HK-2 (cell line): Measurements from ENCODE around the gene MTCL1.

Experiments
- DNase-seq: peaks from one replicate; pipeline ENCODE4 v3.0.0-alpha.2; 2018; ENCODE audit not compliant: unreplicated experiment

The MTCL1 gene

DNA sequence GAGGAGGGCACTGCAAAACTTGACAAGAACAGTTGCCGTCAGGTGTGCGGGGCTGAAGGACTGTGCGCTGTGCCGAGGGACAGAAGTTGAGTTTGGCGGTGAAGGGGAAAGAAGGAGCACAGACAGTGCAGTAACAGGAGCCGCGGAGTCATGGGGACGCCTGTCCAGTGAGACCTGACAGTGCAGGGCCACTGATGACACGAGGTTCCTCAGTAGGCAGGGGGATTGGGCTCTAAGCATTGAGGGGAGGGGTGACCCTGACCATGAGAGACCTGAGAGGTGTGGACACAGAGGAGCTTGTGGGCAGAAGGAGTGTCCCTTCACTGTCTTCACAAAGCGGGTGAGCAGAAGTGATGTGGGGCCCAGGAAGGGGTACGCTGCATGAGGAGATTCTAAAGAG, 104.8 kb downstream of the MTCL1 start:
- DNase-seq: no peak

DNA sequence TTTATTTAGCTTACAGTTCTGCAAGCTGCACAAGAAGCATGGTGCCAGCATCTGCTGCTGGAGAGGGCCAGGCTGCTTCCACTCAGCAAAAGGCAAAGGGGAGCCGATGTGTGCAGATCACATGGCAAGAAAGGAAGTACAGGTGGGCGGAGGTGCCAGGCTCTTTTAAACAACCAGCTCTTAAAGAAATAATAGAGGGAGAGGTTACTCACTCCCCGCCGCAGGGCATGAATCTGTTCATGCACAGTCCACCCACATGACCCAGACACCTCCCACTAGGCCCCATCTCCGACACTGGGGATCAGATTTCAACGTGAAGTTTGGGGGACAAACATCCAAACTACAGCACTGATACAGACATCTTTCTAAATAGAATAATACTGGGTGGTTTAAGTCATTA, 105.8 kb downstream of the MTCL1 start:
- no peak for DNase-seq

DNA sequence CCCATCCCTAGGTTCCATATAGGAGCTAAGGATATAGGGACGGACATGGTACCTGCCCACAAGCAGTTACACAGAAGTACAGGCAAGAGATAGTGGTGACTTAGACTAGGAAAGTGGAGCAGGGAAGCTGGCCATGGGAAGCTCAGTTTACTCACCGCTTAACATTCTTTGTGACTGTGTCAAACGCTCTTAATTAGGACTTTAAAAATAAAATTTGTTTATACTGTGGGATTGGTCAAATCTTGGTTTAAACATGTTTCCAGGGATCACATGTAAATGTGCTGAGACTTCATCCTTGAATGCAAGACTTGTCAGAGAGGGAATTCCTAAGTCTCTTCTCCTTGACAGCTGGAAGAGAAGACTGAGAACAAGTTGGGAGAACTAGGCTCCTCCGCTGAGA, 107.3 kb downstream of the MTCL1 start:
- no peak for DNase-seq

DNA sequence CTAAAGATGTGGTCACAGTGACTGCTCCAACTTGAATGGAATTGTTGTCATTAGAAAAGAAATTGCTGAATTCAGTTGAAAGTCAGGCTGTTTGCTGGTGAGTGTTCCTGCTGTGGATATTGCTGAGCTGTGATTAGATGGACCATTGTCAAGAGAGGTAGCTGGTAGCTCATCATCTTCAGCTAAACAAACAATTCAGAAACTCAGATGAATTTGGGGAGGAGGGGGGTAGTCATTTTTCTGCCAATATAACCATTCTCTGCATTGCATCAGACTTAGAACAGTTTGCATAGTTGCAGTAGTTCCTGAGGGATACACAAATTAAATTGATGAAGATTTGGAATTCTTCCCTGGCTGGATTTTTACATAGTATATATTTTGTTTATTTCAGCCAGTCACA, 108.3 kb downstream of the MTCL1 start:
- no peak for DNase-seq

DNA sequence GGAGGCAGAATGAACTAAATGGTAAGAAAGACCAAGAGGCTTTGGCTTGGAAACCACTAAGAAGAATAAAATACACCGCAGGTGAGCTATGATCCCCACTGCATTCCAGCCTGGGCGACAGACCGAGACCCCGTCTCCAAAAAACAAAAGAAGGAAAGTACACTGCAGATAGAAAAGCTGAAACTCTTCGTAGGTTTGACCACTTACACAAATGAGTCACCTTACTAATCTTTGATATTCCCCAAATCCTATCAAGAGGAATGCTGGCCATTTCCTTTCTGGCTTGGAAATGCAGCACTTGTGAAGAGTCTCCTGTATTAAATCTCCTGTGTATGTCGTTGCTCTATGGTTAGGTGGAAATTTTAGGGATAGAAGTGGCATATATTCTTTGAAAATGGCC, 108.8 kb downstream of the MTCL1 start:
- no peak for DNase-seq

DNA sequence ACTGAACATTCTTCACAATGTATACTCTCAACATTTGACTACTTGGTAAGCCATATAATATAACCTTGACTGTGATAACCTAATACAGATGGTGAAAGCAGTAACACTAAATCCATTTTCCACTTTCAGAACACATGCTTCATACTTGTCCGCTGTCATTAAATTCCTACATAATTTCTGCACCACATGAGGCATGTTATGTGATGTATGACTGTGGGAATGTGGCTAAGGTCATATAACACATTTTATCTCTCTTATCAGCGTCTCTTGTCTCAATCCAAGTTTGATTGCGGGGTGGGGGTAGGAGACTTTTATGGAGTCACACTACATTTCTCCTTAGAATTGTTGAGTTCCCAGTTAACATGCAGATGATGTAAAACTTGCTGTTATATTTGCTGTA, 110.9 kb downstream of the MTCL1 start:
- no peak for DNase-seq

DNA sequence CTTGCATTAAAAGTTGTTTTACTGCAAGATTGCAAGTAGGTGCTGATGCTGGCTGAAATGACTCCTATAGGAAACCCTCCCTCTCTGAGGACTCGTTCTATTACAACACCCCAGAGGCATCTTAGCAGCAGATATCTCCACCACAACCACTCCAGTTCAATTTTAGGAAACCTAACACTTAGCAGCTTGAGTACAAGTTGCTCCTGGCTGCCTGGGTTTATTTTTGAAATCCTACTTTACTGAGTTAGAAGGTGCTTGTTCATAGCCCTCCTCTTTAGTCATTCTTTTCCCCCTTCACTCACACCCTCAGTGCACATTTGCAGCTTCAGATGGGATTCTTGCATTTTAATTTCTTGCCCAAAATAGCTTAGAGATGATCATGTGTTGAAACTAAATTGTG, 111.5 kb downstream of the MTCL1 start:
- no peak for DNase-seq

DNA sequence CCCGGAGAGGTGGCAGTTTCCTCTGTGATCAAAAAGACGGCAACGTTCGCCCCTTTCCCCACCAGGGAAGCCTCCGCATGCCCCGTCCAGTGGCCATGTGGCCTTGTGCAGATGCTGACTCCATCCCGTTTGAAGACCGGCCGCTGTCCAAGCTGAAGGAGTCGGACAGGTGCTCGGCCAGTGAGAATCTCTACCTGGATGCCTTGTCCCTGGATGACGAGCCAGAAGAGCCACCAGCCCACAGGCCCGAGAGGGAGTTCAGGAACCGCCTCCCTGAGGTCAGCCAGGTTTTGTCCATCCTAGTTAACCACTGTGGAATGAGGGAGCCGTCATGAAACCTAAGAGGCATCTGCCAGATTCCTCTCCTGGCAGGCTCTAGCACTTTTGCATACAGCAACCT, 113.6 kb downstream of the MTCL1 start:
- DNase-seq: no peak

DNA sequence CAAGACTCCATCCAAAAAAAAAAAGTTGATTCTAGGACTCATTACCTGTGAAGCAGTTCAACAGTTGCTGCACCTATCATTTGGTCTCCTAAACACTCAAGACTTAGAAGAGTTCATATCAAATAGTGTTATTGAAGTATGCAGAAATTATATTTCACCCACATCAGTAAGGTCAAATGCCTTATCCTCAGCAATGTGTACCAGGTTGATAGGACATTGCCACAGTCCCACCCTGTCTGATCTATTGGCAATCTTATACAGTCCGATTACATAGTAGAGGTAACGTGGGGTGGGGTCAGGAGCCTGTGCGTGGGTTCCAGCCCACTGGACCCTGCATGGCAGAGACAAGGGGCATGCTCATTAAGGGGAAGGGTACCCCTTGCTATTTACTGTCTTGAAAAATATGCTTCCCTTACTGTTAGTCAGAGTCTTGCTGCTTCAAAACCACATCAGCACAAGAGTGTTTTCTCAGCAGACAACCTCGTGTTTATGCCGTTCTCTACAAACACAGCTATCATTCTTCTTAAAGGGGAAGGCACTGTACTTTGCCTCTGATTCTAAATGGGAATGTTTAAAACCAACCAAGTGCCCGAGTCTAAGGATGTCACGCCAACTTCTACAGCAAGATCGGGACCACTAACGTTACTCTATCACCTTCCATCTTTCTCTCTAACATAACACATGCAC, 115.2 kb downstream of the MTCL1 start:
- DNase-seq: no peak

DNA sequence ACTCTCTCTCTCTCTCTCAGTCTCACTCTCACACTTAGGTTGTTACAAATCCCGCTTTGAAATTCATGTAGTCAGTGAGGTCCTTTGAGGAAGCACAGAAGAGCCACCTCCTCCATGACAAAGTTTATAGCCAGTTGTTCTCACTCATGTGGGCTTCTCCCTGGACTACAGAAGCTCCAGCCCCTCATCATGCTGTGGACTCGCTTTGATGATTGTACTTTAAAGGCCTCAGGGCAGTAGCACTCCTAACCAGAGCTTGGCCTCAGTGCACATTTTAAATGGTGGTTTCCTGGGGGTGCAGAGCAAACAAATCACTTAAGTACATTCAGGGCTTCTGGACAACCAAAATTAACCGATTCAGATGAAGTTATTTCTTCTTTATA, 115.7 kb downstream of the MTCL1 start:
- DNase-seq: no peak

DNA sequence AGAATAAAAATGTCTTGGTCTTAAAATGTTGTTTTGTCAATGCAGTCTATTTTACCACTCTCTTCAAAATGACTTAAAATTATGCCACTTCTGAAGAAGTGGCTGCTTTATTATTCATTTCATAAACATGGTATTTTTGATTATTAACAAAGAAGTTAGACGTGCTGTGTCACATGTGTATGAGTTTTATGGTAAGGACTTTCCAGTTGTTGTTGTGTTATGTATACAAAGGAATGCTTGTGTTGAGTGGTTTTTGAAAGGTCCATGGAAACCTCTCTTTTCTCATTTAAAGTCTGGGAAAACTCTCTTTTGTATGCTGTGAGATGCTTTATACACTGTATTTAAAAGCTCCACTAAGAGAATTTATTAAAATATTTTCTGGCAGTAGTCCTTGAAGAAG, 116.2 kb downstream of the MTCL1 start:
- no peak for DNase-seq

DNA sequence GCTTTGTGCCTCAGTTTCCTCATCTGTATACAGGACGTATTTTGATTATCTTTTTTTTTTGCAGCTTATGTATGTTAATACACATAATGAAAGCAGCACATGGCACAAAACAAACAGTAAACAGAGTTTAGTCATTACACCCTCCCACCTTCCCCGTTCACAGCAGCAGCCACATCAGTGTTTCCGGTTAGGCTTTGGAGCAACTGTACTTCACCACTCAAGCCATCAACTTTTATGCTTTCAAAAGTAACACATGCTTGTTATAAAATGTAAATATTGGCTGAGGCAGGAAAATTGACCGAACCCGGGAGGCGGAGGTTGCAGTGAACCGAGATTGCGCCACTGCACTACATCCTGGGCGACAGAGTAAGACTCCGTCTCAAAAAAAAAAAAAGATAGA, 117.3 kb downstream of the MTCL1 start:
- DNase-seq: no peak

DNA sequence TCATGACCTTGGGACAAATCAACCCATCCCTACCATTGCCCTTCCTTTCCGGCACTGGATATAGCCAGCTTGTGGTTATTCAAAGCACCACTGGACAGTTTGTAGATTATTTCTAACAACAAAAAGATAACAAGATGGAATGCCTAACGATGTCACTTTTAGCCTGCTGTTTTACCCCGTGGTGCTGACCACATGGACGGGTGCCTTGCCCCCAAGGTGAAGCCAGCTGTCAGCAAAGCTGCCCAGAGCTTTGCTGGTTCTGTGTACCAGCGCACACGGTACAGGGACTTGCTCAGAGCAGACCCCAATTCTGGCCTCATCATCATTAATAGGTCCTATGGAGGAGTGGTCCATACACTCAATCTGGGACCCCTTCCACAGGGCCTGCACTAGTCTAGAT, 118.2 kb downstream of the MTCL1 start:
- no peak for DNase-seq

DNA sequence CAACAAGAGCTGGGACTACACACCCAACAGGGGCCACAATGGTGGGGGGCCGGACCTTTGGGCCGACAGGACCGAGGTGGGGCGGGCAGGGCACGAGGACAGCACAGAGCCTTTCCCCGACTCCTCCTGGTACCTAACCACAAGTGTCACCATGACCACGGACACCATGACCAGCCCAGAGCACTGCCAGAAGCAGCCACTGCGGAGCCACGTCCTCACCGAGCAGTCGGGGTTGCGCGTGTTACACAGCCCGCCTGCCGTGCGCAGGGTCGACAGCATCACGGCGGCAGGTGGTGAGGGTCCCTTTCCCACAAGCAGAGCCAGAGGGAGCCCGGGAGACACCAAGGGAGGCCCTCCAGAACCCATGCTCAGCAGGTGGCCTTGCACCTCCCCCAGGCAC, 119.5 kb downstream of the MTCL1 start:
- no peak for DNase-seq

DNA sequence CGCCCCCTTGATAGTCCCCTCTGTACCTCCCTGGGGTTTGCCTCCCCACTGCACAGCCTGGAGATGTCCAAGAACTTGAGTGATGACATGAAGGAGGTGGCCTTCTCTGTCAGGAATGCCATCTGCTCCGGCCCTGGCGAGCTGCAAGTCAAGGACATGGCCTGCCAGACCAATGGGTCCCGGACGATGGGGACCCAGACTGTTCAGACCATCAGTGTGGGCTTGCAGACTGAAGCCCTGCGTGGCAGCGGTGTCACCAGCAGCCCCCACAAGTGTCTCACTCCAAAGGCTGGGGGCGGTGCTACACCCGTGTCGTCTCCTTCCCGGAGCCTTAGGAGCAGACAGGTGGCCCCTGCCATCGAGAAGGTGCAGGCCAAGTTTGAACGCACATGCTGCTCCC, 119.9 kb downstream of the MTCL1 start:
- no peak for DNase-seq

DNA sequence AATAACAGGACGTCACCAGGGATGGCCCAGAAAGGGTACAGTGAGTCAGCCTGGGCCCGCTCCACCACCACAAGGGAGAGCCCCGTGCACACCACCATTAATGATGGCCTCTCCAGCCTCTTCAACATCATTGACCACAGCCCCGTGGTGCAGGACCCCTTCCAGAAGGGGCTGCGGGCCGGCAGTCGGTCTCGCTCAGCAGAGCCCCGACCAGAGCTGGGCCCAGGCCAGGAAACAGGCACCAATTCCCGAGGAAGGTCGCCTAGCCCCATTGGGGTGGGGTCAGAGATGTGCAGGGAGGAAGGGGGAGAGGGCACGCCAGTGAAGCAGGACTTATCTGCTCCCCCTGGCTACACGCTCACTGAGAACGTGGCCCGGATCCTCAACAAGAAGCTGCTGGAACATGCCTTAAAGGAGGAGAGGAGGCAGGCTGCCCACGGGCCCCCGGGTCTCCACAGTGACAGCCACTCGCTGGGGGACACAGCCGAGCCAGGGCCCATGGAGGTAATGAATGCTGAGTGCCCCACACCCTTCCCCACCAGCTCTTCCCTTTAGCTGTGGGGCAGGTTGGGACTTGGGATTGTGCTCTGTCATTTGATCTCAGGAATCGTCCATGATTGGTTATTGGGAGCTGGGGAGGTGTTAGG, 120.5 kb downstream of the MTCL1 start:
- no peak for DNase-seq

DNA sequence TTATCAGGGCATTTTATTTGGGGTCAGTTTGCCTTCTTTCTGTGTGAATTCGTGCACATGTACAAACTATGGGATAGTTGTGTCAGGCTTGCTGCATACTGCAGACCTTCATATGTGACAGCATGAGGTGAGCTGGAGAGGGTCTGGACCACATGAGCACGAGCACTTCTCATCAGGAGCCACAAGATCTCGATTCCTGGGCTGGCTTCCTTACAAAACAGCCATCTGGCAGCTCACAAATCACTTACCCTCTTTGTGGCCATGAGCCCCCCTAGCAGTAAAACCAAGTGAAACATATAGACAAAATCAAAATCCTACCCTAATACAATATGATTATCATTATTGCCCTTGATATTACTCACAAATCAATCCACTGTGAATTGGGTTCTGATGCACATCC, 121.2 kb downstream of the MTCL1 start:
- no peak for DNase-seq

DNA sequence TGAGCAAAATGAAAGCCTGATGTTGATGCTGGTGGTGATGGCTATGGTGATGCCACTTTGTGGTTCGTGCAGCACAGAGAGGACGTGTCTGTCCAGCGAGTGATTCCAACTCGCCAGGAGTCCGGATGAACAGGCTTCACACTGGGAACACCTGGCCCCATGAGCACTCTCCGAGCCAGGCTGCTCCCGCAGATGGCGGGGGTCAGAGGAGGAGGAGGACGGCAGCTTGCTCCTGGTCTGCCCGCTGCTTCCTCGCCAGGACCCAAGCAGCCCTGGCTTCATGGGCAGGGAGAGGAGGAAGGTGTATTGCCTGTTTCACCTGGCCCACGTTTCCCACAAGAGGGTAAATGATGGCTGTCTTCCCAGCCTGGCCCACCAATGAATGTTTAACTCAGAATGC, 121.6 kb downstream of the MTCL1 start:
- no peak for DNase-seq

DNA sequence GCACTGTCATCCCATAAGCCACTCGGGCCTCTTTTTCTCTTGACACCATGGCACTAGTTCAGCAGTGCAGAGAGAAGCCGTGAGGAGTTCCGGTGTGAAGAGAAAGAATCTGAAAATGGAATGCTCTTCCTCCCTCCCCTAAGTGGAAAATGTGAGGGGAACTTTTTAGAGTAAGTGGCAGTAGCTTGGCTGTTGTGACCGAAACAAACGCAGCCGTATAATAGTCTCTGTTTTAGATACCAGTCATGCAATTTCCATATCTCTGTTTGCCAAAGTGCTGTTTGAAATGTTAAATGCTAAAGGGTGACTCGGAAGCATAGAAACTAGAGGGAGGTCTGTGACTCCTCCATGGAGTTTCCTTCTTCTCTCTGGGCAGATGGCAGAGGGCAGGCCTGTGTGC, 122.9 kb downstream of the MTCL1 start:
- DNase-seq: no peak

DNA sequence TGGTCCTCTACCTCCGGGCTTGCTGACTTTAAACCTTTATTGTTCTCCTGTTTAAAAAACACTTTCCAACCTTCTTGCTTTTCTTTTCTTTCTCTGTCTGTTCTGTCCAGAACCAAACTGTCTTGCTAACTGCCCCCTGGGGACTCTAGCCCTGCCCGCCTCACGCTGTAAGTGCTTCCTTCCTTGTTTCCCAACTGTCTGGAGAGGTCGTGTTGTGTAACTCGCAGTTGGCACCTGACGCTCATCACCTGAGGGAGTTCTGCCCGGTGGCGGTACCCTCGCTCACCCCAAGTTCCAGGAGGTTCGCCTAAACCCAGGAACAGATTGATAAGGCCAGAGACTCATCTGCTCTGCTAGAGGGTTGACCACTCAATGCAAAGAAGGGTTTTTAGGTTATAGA, 123.4 kb downstream of the MTCL1 start:
- DNase-seq: no peak

DNA sequence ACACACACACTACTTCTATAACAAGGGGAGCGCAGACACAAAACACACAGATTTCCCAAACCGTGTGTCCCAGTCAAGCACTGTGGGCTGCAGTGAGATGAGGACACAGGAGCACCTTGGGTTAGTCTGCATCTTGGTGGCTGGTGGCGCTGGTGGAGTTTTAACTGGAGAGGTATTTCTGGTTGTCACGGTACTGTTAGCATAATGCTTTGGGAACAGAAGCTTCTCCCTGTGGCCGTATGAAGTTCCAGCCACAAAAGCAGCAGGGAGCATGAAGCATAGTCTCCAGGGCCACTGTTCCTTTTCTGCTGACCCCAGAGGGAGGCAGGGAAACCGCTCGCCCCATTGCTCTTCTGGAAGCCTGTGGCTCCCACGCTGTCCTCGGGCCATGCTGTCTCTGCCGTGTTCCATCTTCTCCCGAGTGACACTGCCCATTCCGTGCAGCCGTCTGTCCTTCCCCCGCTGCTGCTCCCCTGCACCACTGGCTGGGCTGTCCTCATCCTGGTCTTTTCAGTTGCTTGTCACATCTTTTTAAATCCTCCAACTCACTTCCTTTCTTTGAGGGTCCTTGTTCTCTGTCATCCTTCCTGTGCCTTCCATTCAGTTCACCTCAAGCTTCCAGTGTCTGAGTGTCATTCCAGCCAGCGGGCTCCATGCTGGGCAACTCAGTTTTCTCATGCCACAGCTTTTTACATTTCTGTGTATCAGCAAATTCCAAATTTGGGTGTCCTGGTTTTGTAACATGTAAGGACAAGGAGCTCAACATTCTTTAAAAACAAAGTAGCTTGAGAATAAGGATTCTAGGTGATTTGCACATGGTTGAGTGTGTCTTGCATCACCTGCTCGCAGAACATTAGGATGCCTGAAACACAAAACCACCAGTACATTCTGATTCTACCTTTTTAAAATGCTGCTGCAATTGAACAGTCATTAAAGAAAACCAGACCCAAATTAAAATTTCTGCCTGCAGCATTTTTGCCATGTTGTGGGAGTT, 125.0 kb downstream of the MTCL1 start:
- no peak for DNase-seq

DNA sequence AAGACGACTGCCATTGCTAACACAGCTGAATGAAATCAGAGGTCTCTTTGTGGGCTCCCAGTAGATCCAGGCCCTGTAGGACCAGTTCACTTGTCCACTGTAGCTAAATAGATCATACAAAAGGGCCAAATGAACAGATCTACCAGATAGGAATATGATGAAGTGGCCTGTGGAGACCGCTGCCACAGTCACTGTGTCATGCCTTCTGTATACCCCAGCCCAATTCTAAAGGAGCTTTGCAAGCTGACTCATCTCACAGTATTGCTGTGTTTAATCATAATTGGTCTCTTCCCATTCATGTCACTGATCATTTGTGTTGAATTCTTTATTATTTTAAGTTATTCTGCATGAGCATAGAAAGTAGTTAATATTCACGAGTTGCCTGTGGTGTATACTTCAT, 125.8 kb downstream of the MTCL1 start:
- DNase-seq: no peak

DNA sequence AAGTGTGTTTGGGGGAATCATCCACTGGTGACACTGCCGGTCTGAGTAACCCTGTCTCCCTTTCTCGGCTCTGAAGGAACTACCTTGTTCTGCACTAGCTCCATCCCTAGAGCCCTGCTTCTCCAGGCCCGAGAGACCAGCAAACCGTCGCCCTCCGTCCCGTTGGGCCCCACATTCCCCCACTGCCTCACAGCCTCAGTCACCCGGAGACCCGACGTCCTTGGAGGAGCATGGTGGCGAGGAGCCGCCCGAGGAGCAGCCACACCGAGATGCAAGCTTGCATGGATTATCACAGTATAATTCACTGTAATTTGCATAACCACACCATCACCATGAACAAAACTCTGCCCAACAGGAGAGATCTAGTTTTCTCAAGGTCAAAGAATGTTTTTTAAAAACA, 126.2 kb downstream of the MTCL1 start:
- DNase-seq: no peak
